Thymus (tissue), 11 donors: ENCODE measurements around the gene SLC22A17. TPM values are rescaled to one million over a fixed set of nuclear protein-coding genes. Genes with fewer than 3 reads are reported as not detected.
"Not testable (repeated sequence)": the region's sequence is repeated elsewhere in the genome, so short reads cannot be mapped to it uniquely, and the experiment has no call there.

Experiments used
- DNase-seq, 9 donors: peaks; one replicate each; pipeline ENCODE4 v3.0.0-alpha.2; 2013; ENCODE audit warnings: low spot score in 9 of 9, low read depth in 6 of 9, missing footprints in 1 of 9
- H3K27ac ChIP-seq, 2 donors: one replicate each; pipeline ENCODE4 v1.5.1; 2013; ENCODE audit warnings: control low read depth in 1 of 2, low read depth in 1 of 2, low read length in 1 of 2, mild to moderate bottlenecking in 1 of 2, moderate library complexity in 1 of 2
- H3K27me3 ChIP-seq, 2 donors: one replicate each; pipeline ENCODE4 v1.5.1; 2013; ENCODE audit warnings: low read length in 1 of 2; ENCODE audit not compliant: control insufficient read depth in 2 of 2, insufficient read depth in 1 of 2
- H3K36me3 ChIP-seq, 2 donors: one replicate each; pipeline ENCODE4 v1.5.1; 2013; ENCODE audit warnings: low read length in 1 of 2, mild to moderate bottlenecking in 1 of 2, moderate library complexity in 1 of 2; ENCODE audit not compliant: control insufficient read depth in 2 of 2, insufficient read depth in 2 of 2
- H3K4me1 ChIP-seq, 2 donors: one replicate each; pipeline ENCODE4 v1.5.1; 2013; ENCODE audit warnings: low read length in 2 of 2; ENCODE audit not compliant: control insufficient read depth in 2 of 2, insufficient read depth in 2 of 2
- H3K4me3 ChIP-seq, 2 donors: one replicate each; pipeline ENCODE4 v1.5.1; 2013; ENCODE audit warnings: low read length in 2 of 2, control low read depth in 1 of 2, mild to moderate bottlenecking in 1 of 2
- H3K9me3 ChIP-seq, 2 donors: one replicate each; pipeline ENCODE4 v1.5.1; 2013; ENCODE audit warnings: low read length in 1 of 2, mild to moderate bottlenecking in 1 of 2; ENCODE audit not compliant: control insufficient read depth in 2 of 2, insufficient read depth in 1 of 2
- WGBS: extraction: QIAGEN DNeasy Blood & Tissue Kit; methylation state at CpG from one replicate; pipeline ENCODE4 v1.1.7; 2013; 5-methylcytosine and 5-hydroxymethylcytosine counted together
- polyA plus RNA-seq: library from polyadenylated mRNA; stranded (reverse); fragments of 200-250 nt; gene quantifications from one replicate; pipeline ENCODE4 v1.2.3, GENCODE V29; 2013
- total RNA-seq: library from RNA; stranded (reverse); fragments of 120-200 nt; gene quantifications from one replicate; pipeline ENCODE4 v1.2.4, GENCODE V29; 2013
- donor health status: healthy.

Gene SLC22A17
- total and polyA plus RNA-seq, 2 donors, result 1.2 to 6.3 TPM

DNA sequence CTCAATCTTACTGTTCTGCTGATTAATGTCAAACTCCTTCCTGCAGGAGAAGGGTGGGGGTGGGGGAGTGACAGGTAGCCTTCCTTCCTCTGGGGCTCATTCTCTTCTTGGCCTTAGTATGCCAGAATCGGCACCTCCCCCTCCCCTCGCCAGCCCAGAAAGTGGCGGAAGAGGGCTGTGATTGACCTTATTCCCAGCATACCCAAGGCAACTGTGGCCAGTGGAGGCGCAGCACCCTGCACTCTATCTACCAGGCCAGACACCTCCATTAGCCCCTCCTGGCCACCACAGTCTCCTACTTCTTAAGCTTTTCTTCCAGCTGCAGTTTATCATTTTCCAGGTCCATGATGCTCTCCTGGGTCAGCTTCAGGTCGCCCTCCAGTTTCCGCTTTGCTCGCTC, 39.9 kb upstream of the SLC22A17 start:
- H3K9me3 ChIP-seq, result no peaks in the 10 kb centered on the region
- H3K36me3 ChIP-seq, result no peaks in the 10 kb centered on the region
- H3K27ac ChIP-seq, result no peak overlapping the region
- no peak for DNase-seq
- 92% methylated on average over 7 of the region's 7 CpGs for WGBS
- no peak overlapping the region for H3K4me3 ChIP-seq
- peaks cover 0 to 5% of the 10 kb centered on the region in 2 donors for H3K27me3 ChIP-seq
- H3K4me1 ChIP-seq, result no peaks in the 10 kb centered on the region

DNA sequence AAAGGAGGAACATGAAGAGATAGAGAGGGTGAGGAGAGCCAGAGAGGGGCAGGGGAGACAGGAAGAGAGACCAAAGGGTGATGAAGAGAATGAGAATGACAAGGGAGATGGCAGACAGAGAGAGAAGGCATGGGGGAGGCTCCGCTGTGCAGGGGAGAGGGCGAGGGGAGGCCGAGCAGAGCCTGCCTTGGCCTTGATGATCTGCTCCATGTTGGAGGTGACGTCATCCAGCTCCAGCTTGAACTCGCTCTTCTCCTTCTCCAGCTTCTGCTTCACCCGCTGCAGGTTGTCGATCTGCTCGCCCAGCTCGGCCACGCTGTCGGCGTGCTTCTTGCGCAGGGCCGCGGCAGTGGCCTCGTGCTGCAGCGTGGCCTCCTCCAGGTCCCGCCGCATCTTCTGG, 37.2 kb upstream of the SLC22A17 start:
- not testable (repeated sequence) for H3K4me3 ChIP-seq, H3K27ac ChIP-seq, H3K27me3 ChIP-seq, H3K4me1 ChIP-seq, H3K36me3 ChIP-seq, H3K9me3 ChIP-seq, DNase-seq
- WGBS, result 98% methylated on average over 4 of the region's 19 CpGs

DNA sequence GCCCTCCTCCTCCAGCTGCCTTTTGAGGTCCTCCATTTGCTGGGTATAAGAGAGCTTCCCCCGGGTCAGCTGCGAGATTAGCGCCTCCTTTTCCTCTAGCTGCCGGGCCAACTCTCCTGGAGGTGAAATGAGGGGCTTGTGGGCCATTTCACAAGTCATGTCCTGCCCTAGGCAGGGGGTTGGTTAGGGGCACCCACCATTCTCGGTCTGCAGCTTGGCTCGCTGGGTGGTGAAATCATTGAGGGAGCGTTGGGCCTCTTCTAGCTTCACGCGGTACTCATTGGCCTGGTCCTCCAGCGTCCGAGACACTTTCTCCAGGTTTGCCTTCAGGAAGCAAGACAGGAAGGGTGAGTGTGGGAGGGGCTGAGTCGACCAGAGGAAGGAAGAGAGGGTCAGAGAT, 36.7 kb upstream of the SLC22A17 start:
- 82% methylated on average over 12 of the region's 12 CpGs for WGBS

DNA sequence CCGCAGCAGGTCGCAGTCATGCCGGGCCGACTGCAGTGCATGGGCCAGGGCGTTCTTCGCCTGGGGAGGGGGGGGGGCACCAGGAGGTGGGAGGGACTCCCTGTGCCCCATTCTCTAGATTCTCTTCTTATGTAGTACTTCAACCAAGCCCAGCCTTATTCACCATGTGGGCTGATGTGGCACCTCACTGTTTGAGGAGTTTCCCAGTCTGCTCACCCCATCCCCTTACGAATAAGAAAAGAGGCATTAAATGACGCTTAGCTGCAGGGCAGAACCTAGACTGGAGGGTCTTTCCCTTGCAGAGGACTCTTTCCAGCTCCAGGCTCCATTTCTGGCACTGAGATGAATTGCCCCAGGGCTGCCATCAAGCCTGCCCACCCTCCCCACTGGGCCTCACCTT, 36.3 kb upstream of the SLC22A17 start:
- H3K36me3 ChIP-seq, result no peaks in the 10 kb centered on the region
- H3K9me3 ChIP-seq, result no peaks in the 10 kb centered on the region
- H3K27me3 ChIP-seq, result peaks cover 0 to 8% of the 10 kb centered on the region in 2 donors
- H3K4me1 ChIP-seq, result no peaks in the 10 kb centered on the region
- H3K27ac ChIP-seq, result no peak overlapping the region
- 98% methylated on average over 8 of the region's 8 CpGs for WGBS
- DNase-seq, result no peak
- no peak overlapping the region for H3K4me3 ChIP-seq

More for the DNA sequence above, 36.7 kb upstream of the SLC22A17 start:
- Histone ChIP-seq H3K27me3 (peaks cover 0 to 8% of the 10 kb centered on the region in 2 donors), H3K4me1 (no peaks in the 10 kb centered on the region), H3K36me3 (no peaks in the 10 kb centered on the region), H3K9me3 (no peaks in the 10 kb centered on the region), H3K4me3 (no peak overlapping the region), H3K27ac (no peak overlapping the region)
- no peak for DNase-seq

DNA sequence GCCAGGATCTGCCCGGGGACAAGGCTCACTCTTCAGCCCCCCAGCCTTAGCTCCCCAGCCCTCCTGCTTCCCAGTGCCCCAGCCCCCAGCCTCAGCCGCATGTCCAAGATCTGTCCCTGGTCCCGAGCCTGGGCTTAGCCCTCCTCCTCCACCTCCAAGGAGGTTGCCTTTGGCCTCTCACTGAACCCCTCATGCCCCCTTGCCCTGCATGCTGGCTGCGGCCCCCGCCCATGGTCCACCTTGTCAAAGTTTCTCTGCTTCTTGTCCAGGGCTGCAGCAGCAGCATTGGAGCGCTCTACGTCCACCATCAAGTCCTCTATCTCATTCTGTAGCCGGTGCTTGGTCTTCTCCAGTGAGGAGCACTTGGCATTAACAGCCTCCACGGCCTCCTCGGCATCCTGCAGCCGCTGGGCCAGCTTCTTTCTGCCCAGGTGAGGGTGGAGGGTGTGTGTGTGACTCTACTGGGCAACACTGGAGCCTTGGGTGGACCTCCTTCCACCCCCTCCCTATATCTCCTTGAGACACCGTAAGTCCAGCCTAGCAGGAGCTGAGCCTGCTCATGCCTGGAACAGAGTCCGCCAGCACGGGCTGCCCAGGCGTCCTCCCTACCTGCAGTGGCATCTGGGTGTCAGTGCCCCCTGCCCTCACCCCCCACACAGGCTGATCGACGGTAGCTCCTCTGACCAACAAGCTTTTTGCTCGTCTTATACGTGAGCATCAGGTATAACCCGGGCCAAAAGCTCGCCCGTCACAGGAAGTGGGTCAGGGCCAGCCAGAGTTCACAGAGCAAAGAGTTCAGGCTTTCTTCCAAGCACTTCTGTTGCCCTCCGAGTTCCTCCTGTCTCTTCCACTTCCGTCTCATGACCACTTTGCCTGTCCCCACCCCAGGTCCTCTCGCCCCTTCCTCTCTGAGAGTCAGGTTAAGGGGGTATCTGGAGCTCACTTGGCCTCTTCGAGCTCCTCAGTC, 35.5 kb upstream of the SLC22A17 start:
- Histone ChIP-seq H3K4me1 (no peaks in the 10 kb centered on the region), H3K36me3 (no peaks in the 10 kb centered on the region), H3K27me3 (peaks cover 0 to 8% of the 10 kb centered on the region in 2 donors), H3K4me3 (no peak overlapping the region), H3K27ac (no peak overlapping the region), H3K9me3 (no peaks in the 10 kb centered on the region)
- WGBS, result 92% methylated on average over 26 of the region's 26 CpGs
- no peak for DNase-seq

DNA sequence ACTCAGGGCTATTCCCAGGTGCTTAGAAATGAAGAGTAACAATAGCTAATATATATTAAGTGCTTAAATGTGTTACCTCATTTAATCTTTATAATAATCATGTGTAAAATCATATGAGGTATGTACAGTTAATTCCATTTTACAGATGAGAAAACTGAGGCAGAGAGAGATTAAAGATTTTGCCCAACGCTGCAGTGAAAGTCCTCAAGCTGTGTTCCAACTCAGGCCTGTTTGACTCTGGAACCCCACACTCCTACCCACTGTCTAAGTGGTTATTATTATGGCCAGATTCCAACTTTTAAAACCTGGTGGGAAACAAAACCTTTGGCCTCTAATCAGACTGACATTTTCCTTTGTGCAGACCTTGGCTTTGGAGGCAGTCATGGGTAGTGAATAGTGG, 34.3 kb upstream of the SLC22A17 start:
- Histone ChIP-seq H3K27ac (no peak overlapping the region), H3K4me1 (no peaks in the 10 kb centered on the region), H3K27me3 (peaks cover 0 to 13% of the 10 kb centered on the region in 2 donors), H3K4me3 (no peak overlapping the region), H3K9me3 (no peaks in the 10 kb centered on the region), H3K36me3 (no peaks in the 10 kb centered on the region)
- WGBS, result 97% methylated on average over 1 of the region's 1 CpG
- DNase-seq, result no peak

DNA sequence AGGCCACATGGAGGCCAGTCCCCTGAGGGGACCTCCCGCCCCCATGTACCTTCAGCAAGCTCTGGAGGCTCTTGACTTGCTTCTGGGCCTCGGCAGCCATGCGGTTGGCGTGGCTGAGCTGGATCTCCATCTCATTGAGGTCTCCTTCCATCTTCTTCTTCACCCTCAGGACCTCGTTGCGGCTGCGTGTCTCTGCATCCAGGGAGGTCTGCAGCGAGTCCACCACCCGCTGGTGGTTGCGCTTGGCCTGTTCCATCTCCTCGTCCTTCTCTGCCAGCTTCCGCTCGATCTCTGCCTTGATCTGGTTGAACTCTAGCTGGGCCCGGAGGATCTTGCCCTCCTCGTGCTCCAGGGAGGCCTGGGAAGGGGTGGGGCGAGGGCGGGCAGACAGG, 33.6 kb upstream of the SLC22A17 start:
- peaks cover 0 to 15% of the 10 kb centered on the region in 2 donors for H3K27me3 ChIP-seq
- not testable (repeated sequence) for H3K27ac ChIP-seq, DNase-seq, H3K4me3 ChIP-seq, H3K36me3 ChIP-seq, H3K9me3 ChIP-seq, H3K4me1 ChIP-seq
- 96% methylated on average over 17 of the region's 17 CpGs for WGBS

DNA sequence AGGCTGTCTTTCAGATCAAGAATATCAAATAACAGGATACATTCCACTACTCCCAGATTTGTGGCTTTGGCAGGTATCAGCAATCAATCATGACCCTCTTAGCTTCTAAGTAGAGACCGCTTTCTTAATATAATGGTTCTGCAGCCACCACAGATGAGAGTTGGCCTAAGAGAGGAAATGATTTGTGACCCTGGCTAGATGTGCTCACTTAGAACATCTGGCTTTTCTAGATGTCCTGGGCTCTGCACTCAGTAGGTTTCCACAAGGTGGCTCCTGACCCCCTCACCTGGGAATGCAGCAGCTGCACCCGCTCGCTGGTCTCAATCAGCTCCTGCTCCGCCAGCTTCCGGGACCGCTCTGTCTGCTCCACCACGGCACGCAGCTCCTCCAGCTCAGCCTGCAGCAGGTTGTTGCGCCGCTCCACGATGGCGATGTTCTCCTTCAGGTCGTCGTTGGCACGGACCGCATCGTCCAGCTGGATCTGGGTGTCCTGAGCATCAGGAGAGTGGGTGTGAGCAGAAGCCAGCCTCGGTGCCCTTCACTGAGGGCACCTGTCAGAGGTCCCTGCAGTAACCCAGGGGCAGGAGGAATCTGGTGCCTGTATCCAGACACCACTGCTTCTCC, 33.1 kb upstream of the SLC22A17 start:
- Histone ChIP-seq H3K9me3 (no peaks in the 10 kb centered on the region), H3K27me3 (peaks cover 0 to 17% of the 10 kb centered on the region in 2 donors), H3K36me3 (no peaks in the 10 kb centered on the region), H3K27ac (no peak overlapping the region), H3K4me3 (no peak overlapping the region), H3K4me1 (no peaks in the 10 kb centered on the region)
- WGBS, result 95% methylated on average over 18 of the region's 18 CpGs
- DNase-seq, result no peak

DNA sequence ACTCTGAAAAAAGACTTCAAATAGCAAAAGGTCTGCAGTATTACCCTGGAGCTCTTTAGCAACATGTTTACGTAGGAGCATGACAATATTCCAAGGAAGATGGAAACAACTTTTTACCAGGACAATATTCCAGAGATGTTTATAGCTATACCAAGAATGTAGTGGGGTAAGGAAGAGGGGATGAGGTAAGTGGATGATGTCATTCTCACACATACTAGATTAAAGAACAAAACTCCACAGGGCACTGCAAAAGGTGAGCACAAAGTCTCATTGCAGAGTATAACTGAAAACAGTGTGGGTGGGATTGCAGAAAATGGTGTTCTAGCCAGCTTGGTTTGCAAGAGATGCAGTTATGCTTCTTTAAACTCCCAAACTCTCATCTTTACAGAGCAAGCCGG, 32.6 kb upstream of the SLC22A17 start:
- H3K4me1 ChIP-seq, result no peaks in the 10 kb centered on the region
- H3K27ac ChIP-seq, result no peak overlapping the region
- H3K9me3 ChIP-seq, result no peaks in the 10 kb centered on the region
- H3K27me3 ChIP-seq, result peaks cover 0 to 22% of the 10 kb centered on the region in 2 donors
- WGBS, result 95% methylated on average over 2 of the region's 2 CpGs
- H3K36me3 ChIP-seq, result no peaks in the 10 kb centered on the region
- no peak overlapping the region for H3K4me3 ChIP-seq
- DNase-seq, result no peak
